ENCODE data around the gene KIAA1671.

GRCh38 chr22:25083056-25083806 is 130.7 kb downstream of the KIAA1671 start:
- no peak for TF ChIP-seq POLR2AphosphoS5 (IDR thresholded peaks at IDR 0.05; ENCODE audit: low read depth, low read length)
- TF ChIP-seq TAF1 (IDR thresholded peaks at IDR 0.05; ENCODE audit: low read depth, low read length): no peak
- TF ChIP-seq POLR2A (IDR thresholded peaks at IDR 0.05; ENCODE audit: low read depth, low read length): no peak

Measured in GM12891 (cell line).